Upper lobe of left lung (tissue), 6 donors: ENCODE data around the gene COPZ1. TPM values are rescaled to one million over a fixed set of nuclear protein-coding genes. Genes with fewer than 3 reads are reported as not detected.

Experiments
- ATAC-seq, 2 donors: fragments of 200-7000 bp; cut with Tn5 transposase; one replicate each; pipeline ENCODE4 v1.9.1; 2022; ENCODE audit warnings: mild to moderate bottlenecking in 2 of 2, moderate library complexity in 2 of 2; ENCODE audit not compliant: low FRiP score in 2 of 2
- DNase-seq, 2 donors: peaks; one replicate each; pipeline ENCODE4 v3.0.0-alpha.2; 2019 to 2020
- H3K27ac ChIP-seq, 4 donors: fragments of 200-600 bp; sonication (generic); one replicate each; pipeline ENCODE4 v1.5.1; 2016 to 2019
- H3K27me3 ChIP-seq, 4 donors: fragments of 200-600 bp; sonication (generic); one replicate each; pipeline ENCODE4 v1.5.1; 2017 to 2019
- H3K36me3 ChIP-seq, 4 donors: fragments of 200-600 bp; sonication (generic); one replicate each; pipeline ENCODE4 v1.5.1; 2016 to 2019
- H3K4me1 ChIP-seq, 4 donors: fragments of 200-600 bp; sonication (generic); one replicate each; pipeline ENCODE4 v1.5.1; 2018 to 2019
- H3K4me3 ChIP-seq, 4 donors: fragments of 200-600 bp; sonication (generic); one replicate each; pipeline ENCODE4 v1.5.1; 2017 to 2019; ENCODE audit warnings: mild to moderate bottlenecking in 2 of 4, moderate library complexity in 1 of 4
- H3K9me3 ChIP-seq, 4 donors: fragments of 200-600 bp; sonication (generic); one replicate each; pipeline ENCODE4 v1.5.1; 2018 to 2019
- CTCF ChIP-seq, 6 experiments: fragments of 450-650 bp in 4 of 6; fragments of 200-600 bp in 2 of 6; sonication (generic) in 2 of 6; IDR thresholded peaks; one replicate each; pipeline ENCODE4 v1.5.1; 2016 to 2019; ENCODE audit warnings: antibody characterized with exemption in 6 of 6
- EP300 ChIP-seq, 4 donors: sonication (generic); formaldehyde crosslinking; IDR thresholded peaks; one replicate each; pipeline ENCODE4 v1.5.1; 2017; ENCODE audit warnings: antibody characterized with exemption in 4 of 4, control low read depth in 2 of 4
- POLR2A ChIP-seq, 4 donors: fragments of 450-650 bp; IDR thresholded peaks; one replicate each; pipeline ENCODE4 v1.5.1; 2016 to 2017; ENCODE audit warnings: antibody characterized with exemption in 4 of 4, mild to moderate bottlenecking in 2 of 4
- POLR2AphosphoS5 ChIP-seq, 2 donors: sonication (generic); formaldehyde crosslinking; IDR thresholded peaks; one replicate each; pipeline ENCODE4 v1.5.1; 2017; ENCODE audit warnings: antibody characterized with exemption in 2 of 2
- WGBS, 2 donors: methylation state at CpG; one replicate each; pipeline ENCODE4 v1.1.5; 2017 to 2018; 5-methylcytosine and 5-hydroxymethylcytosine counted together
- total RNA-seq, 6 donors: library from RNA; depleted of rRNA in 4 of 6; stranded (reverse); fragments of >200 nt in 4 of 6; gene quantifications; one replicate each; pipeline versions ENCODE4 v1.1.0 to v1.2.1, GENCODE V29; 2016 to 2021
- donor health status: DM: no; HTN: no; CAD: no; lungs with moderate emphysema.
- donor health status: DM: no; HTN: yes; CAD: no; lungs with severe emphysema.

Gene COPZ1
- total RNA-seq, 6 donors from 2014 or later: 55.5 to 132 (median 96.7) TPM

GRCh38 chr12:54383041-54383609, 58.2 kb downstream of the COPZ1 start:
- ATAC-seq: peak in 1 of 2 donors; percentile 48
- peak in 1 of 2 donors; percentile 57 for DNase-seq
- Histone ChIP-seq H3K27me3 (no peaks in the 10 kb centered on the region), H3K27ac (peak overlapping the region in 3 of 4 donors; percentile 59 to 77 (median 77)), H3K4me3 (no peak overlapping the region), H3K4me1 (peaks cover 15 to 34% (median 21%) of the 10 kb centered on the region in 4 donors), H3K36me3 (no peaks in the 10 kb centered on the region), H3K9me3 (no peaks in the 10 kb centered on the region)
- WGBS, 2 donors: 75 to 80% methylated on average over 3 of the region's 3 CpGs
- TF ChIP-seq POLR2A (IDR thresholded peaks at IDR 0.05) (peak in 1 of 4 donors; percentile 53), CTCF (IDR thresholded peaks at IDR 0.05) (no peak), EP300 (IDR thresholded peaks at IDR 0.05) (peak in 1 of 4 donors; percentile 44)

GRCh38 chr12:54384591-54385041, 59.7 kb downstream of the COPZ1 start, which contains the start of gene ZNF385A:
Gene ZNF385A, minus strand, starts transcription at chr12:54384733. Its CDS starts 219 bp downstream, at chr12:54384514.
- Histone ChIP-seq H3K9me3 (no peaks in the 10 kb centered on the region), H3K27ac (peak within 1 kb of the TSS; percentile 59 to 77 (median 70)), H3K36me3 (no peaks in the 10 kb centered on the region), H3K27me3 (no peaks in the 10 kb centered on the region), H3K4me1 (peaks cover 4 to 21% (median 19%) of the 10 kb centered on the region in 4 donors), H3K4me3 (peak within 1 kb of the TSS in 1 of 4 donors; percentile 33)
- DNase-seq (peak in 1 of 2 donors; percentile 58), ATAC-seq (peak; percentile 60 to 75)
- WGBS, 2 donors: 55 to 100% methylated on average over 1 of the region's 1 CpG
- TF ChIP-seq CTCF (IDR thresholded peaks at IDR 0.05) (no peak), EP300 (IDR thresholded peaks at IDR 0.05) (no peak), POLR2A (IDR thresholded peaks at IDR 0.05) (peak in 2 of 4 donors; percentile 33 to 72), POLR2AphosphoS5 (IDR thresholded peaks at IDR 0.05) (peak; percentile 23 to 30)

- H3K4me3 ChIP-seq: no peak overlapping the region
- DNase-seq: peak; percentile 36 to 58
- ATAC-seq: peak; percentile 13 to 55
- no peaks in the 10 kb centered on the region for H3K36me3 ChIP-seq
- peaks cover 4 to 19% (median 19%) of the 10 kb centered on the region in 4 donors for H3K4me1 ChIP-seq
- H3K27ac ChIP-seq: peak overlapping the region; percentile 59 to 77 (median 70)
- no peak for TF ChIP-seq POLR2AphosphoS5 (IDR thresholded peaks at IDR 0.05)
- TF ChIP-seq POLR2A (IDR thresholded peaks at IDR 0.05): peak in 1 of 4 donors; percentile 40
- H3K27me3 ChIP-seq: no peaks in the 10 kb centered on the region
- no peaks in the 10 kb centered on the region for H3K9me3 ChIP-seq
- 66 to 77% methylated on average over 6 to 10 of the region's 10 CpGs for WGBS, 2 donors
Measured at GRCh38 chr12:54385251-54385914, 60.5 kb downstream of the COPZ1 start.

GRCh38 chr12:54386403-54387113, 61.6 kb downstream of the COPZ1 start:
- 86 to 95% methylated on average over 3 of the region's 3 CpGs for WGBS, 2 donors
- Histone ChIP-seq H3K36me3 (no peaks in the 10 kb centered on the region), H3K27ac (no peak overlapping the region), H3K4me1 (peaks cover 10 to 29% (median 24%) of the 10 kb centered on the region in 4 donors), H3K27me3 (no peaks in the 10 kb centered on the region), H3K4me3 (no peak overlapping the region), H3K9me3 (no peaks in the 10 kb centered on the region)
- TF ChIP-seq CTCF (IDR thresholded peaks at IDR 0.05) (no peak), POLR2A (IDR thresholded peaks at IDR 0.05) (no peak), POLR2AphosphoS5 (IDR thresholded peaks at IDR 0.05) (no peak), EP300 (IDR thresholded peaks at IDR 0.05) (no peak)
- DNase-seq (no peak), ATAC-seq (no peak)

- ATAC-seq: no peak
- peaks cover 12 to 32% (median 27%) of the 10 kb centered on the region in 4 donors for H3K4me1 ChIP-seq
Measured at GRCh38 chr12:54387114-54387467, 62.2 kb downstream of the COPZ1 start.

More at GRCh38 chr12:54387114-54387467, 62.2 kb downstream of the COPZ1 start:
- no peak overlapping the region for H3K4me3 ChIP-seq
- 93 to 96% methylated on average over 3 of the region's 3 CpGs for WGBS, 2 donors
- TF ChIP-seq POLR2AphosphoS5 (IDR thresholded peaks at IDR 0.05) (no peak), EP300 (IDR thresholded peaks at IDR 0.05) (no peak), CTCF (IDR thresholded peaks at IDR 0.05) (no peak), POLR2A (IDR thresholded peaks at IDR 0.05) (no peak)
- no peak overlapping the region for H3K27ac ChIP-seq
- no peaks in the 10 kb centered on the region for H3K9me3 ChIP-seq
- no peaks in the 10 kb centered on the region for H3K36me3 ChIP-seq
- no peaks in the 10 kb centered on the region for H3K27me3 ChIP-seq
- no peak for DNase-seq
